B cell (primary cell): ENCODE measurements around the gene SLC7A1. TPM values are rescaled to one million over a fixed set of nuclear protein-coding genes. Genes with fewer than 3 reads are reported as not detected.

Source experiments
- ATAC-seq: fragments of 200-7000 bp; cut with Tn5 transposase; one replicate; pipeline ENCODE4 v1.10.0; 2021; ENCODE audit warnings: low read depth, mild to moderate bottlenecking, moderate number of reproducible peaks, moderate library complexity
- CTCF ChIA-PET: fragments of 350-600 bp; sonication (Branson Sonifier 250); formaldehyde crosslinking; loops from one replicate; lab custom pipeline; 2021; ENCODE audit warnings: antibody characterized with exemption, inconsistent platforms; lab: Charles Lee
- POLR2A ChIA-PET: fragments of 350-600 bp; sonication (Branson Sonifier 250); formaldehyde crosslinking; loops from one replicate; lab custom pipeline; 2021; ENCODE audit warnings: antibody characterized with exemption; lab: Charles Lee
- DNase-seq: peaks from one replicate; pipeline ENCODE4 v3.0.0; 2013
- H2AFZ ChIP-seq: 2 replicates; pipeline ENCODE4 v1.6.1; 2012; ENCODE audit warnings: mild to moderate bottlenecking, low read depth, low read length; ENCODE audit not compliant: insufficient read depth, poor library complexity, severe bottlenecking
- H3K27ac ChIP-seq, 2 donors: 1 replicate in 1 of 2; 2 replicates in 1 of 2; pipeline ENCODE4 v1.5.1; 2012 to 2013; ENCODE audit warnings: low read length in 2 of 2, mild to moderate bottlenecking in 2 of 2, moderate library complexity in 1 of 2
- H3K27me3 ChIP-seq, 4 experiments: fragments of 200-600 bp in 1 of 4; sonication (generic) in 1 of 4; replicated peaks in 1 of 4; 1 replicate in 2 of 4; 2 replicates in 2 of 4; pipeline versions ENCODE4 v1.6.1 to v1.7.0; 2013 to 2016; ENCODE audit warnings: low read length in 3 of 4, mild to moderate bottlenecking in 2 of 4, mixed read lengths in 1 of 4, moderate library complexity in 1 of 4; ENCODE audit not compliant: insufficient read depth in 4 of 4, control insufficient read depth in 3 of 4; ENCODE audit errors: control extremely low read depth in 1 of 4
- H3K36me3 ChIP-seq, 2 experiments: replicated peaks in 1 of 2; 1 replicate in 1 of 2; 2 replicates in 1 of 2; pipeline versions ENCODE4 v1.6.1 to v1.7.1; 2013; ENCODE audit warnings: low read length in 1 of 2; ENCODE audit not compliant: insufficient read depth in 2 of 2, control insufficient read depth in 1 of 2; ENCODE audit errors: control extremely low read depth in 1 of 2, extremely low read depth in 1 of 2
- H3K4me1 ChIP-seq, 2 donors: fragments of 200-600 bp in 1 of 2; sonication (generic) in 1 of 2; 1 replicate in 1 of 2; 2 replicates in 1 of 2; pipeline versions ENCODE4 v1.5.1 to v1.6.1; 2013 to 2017; ENCODE audit warnings: low read length in 2 of 2; ENCODE audit not compliant: control insufficient read depth in 2 of 2, insufficient read depth in 2 of 2
- H3K4me2 ChIP-seq: replicated peaks from 2 replicates; pipeline ENCODE3; 2012; ENCODE audit warnings: mild to moderate bottlenecking, low read depth, low read length; ENCODE audit not compliant: poor library complexity, severe bottlenecking
- H3K4me3 ChIP-seq, 5 experiments: fragments of 200-600 bp in 1 of 5; sonication (generic) in 1 of 5; 1 replicate in 3 of 5; 2 replicates in 2 of 5; pipeline versions ENCODE4 v1.5.1 to v1.7.0; 2011 to 2016; ENCODE audit warnings: low read length in 4 of 5, mild to moderate bottlenecking in 4 of 5, low read depth in 2 of 5, control low read depth in 1 of 5, moderate library complexity in 1 of 5; ENCODE audit not compliant: insufficient read depth in 1 of 5; ENCODE audit errors: control extremely low read depth in 1 of 5, extremely low read depth in 1 of 5
- H3K79me2 ChIP-seq: fragments of 200-600 bp; sonication (generic); one replicate; pipeline ENCODE4 v1.6.0; 2016; ENCODE audit warnings: low read length; ENCODE audit not compliant: control insufficient read depth, insufficient read depth
- H3K9ac ChIP-seq: fragments of 200-600 bp; sonication (generic); 2 replicates; pipeline ENCODE4 v1.6.1; 2017; ENCODE audit warnings: mild to moderate bottlenecking, low read length, moderate library complexity
- H3K9me3 ChIP-seq, 3 donors: one replicate each; pipeline versions ENCODE4 v1.6.1 to v1.7.1; 2013; ENCODE audit warnings: low read length in 2 of 3; ENCODE audit not compliant: control insufficient read depth in 2 of 3, insufficient read depth in 1 of 3; ENCODE audit errors: control extremely low read depth in 1 of 3
- H4K20me1 ChIP-seq: 2 replicates; pipeline ENCODE4 v1.6.0; 2012; ENCODE audit warnings: mild to moderate bottlenecking, low read length; ENCODE audit not compliant: insufficient read depth, control insufficient read depth, poor library complexity, severe bottlenecking
- H3K27ac Mint-ChIP-seq: one replicate; pipeline ENCODE4 v1.8.0; 2021; ENCODE audit warnings: mixed read lengths
- H3K27me3 Mint-ChIP-seq: one replicate; pipeline ENCODE4 v1.8.0; 2021; ENCODE audit warnings: mixed read lengths
- H3K4me1 Mint-ChIP-seq: one replicate; pipeline ENCODE4 v1.8.0; 2021; ENCODE audit warnings: mixed read lengths
- H3K4me3 Mint-ChIP-seq: one replicate; pipeline ENCODE4 v1.8.0; 2021; ENCODE audit warnings: mixed read lengths
- H3K9me3 Mint-ChIP-seq: one replicate; pipeline ENCODE4 v1.8.0; 2022; ENCODE audit warnings: mixed read lengths; ENCODE audit not compliant: insufficient read depth
- EZH2 ChIP-seq: IDR thresholded peaks from 2 replicates; pipeline ENCODE4 v1.6.1; 2012; ENCODE audit warnings: borderline replicate concordance, low read depth, mild to moderate bottlenecking, moderate library complexity, low read length; ENCODE audit not compliant: insufficient read depth, poor library complexity, severe bottlenecking
- WGBS: methylation state at CpG from one replicate; pipeline ENCODE4 v1.1.5; 2013; ENCODE audit warnings: missing lambda C conversion rate; ENCODE audit not compliant: insufficient coverage; 5-methylcytosine and 5-hydroxymethylcytosine counted together
- intact Hi-C: fragments of 100-400 bp; cut with micrococcal nuclease; formaldehyde crosslinking; loops from one replicate; pipeline ENCODE4 v1.10.0; 2022
- polyA plus RNA-seq: library from polyadenylated mRNA; depleted of rRNA; stranded (reverse); fragments of >200 nt; gene quantifications from 2 replicates; pipeline ENCODE4 v1.2.3, GENCODE V29; 2012
- total RNA-seq, 2 donors: library from RNA; stranded (reverse); fragments of 120-200 nt in 1 of 2; gene quantifications; 1 replicate in 1 of 2; 2 replicates in 1 of 2; pipeline versions ENCODE4 v1.2.3 to v1.2.4, GENCODE V29; 2013 to 2022
- TF ChIP-seq, protein P1 (sequence below): fragments of 200-600 bp; IDR thresholded peaks from one replicate; pipeline ENCODE4 v1.8.0; 2022; ENCODE audit warnings: antibody characterized with exemption, mild to moderate bottlenecking

Gene SLC7A1
- total and polyA plus RNA-seq, 2 donors (not counting 1 experiment from before 2014, with no cell fraction given): 3.3 to 23.1 TPM

DNA sequence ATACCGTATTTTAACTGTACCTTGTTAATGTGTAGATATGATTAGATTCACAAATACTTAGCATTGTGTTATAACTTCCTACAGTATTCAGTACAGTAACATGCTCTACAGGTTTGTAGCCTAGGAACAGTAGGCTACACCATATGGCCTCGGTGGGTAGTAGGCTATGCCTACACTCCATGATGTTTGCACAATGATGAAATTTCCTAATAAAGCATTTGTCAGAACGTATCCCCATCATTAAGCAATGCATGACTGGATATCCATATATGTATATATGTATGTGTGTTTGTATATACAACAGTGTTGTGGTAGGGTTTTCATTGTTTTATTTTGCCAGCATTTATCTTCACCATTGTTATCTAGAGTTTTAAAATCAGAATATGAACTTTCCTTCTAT is 119.4 kb downstream of the SLC7A1 start:
- Histone ChIP-seq H3K4me1 (peaks cover 4 to 9% of the 10 kb centered on the region in 2 donors), H3K4me2 (no peak overlapping the region), H4K20me1 (no peaks in the 10 kb centered on the region), H3K79me2 (no peaks in the 10 kb centered on the region), H3K4me3 (no peak overlapping the region), H3K9me3 (no peaks in the 10 kb centered on the region), H3K36me3 (no peaks in the 10 kb centered on the region), H3K27ac (no peak overlapping the region), H3K9ac (no peak overlapping the region), H3K27me3 (peaks cover 0 to 4% (median 1%) of the 10 kb centered on the region in 4 experiments), H2AFZ (no peak overlapping the region)
- Mint-ChIP-seq H3K4me1 (peaks cover 2% of the 10 kb centered on the region), H3K9me3 (no peaks in the 10 kb centered on the region), H3K27ac (no peak overlapping the region), H3K4me3 (no peak overlapping the region), H3K27me3 (peaks cover 23% of the 10 kb centered on the region)
- DNase-seq (no peak), ATAC-seq (no peak)
- ChIA-PET POLR2A (no interaction called here), CTCF (interaction anchor here (1.1 to 3.2 kb wide), 2 partner anchors 27 to 32 kb away, joined by 3 to 14 read pairs; no protein-coding TSS in a partner anchor)
- intact Hi-C loops: no loop called here
- TF ChIP-seq, protein P1, sequence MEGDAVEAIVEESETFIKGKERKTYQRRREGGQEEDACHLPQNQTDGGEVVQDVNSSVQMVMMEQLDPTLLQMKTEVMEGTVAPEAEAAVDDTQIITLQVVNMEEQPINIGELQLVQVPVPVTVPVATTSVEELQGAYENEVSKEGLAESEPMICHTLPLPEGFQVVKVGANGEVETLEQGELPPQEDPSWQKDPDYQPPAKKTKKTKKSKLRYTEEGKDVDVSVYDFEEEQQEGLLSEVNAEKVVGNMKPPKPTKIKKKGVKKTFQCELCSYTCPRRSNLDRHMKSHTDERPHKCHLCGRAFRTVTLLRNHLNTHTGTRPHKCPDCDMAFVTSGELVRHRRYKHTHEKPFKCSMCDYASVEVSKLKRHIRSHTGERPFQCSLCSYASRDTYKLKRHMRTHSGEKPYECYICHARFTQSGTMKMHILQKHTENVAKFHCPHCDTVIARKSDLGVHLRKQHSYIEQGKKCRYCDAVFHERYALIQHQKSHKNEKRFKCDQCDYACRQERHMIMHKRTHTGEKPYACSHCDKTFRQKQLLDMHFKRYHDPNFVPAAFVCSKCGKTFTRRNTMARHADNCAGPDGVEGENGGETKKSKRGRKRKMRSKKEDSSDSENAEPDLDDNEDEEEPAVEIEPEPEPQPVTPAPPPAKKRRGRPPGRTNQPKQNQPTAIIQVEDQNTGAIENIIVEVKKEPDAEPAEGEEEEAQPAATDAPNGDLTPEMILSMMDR: no peak
- TF ChIP-seq EZH2: no peak
- no CpG with 5 or more reads among the region's 3 CpGs for WGBS

DNA sequence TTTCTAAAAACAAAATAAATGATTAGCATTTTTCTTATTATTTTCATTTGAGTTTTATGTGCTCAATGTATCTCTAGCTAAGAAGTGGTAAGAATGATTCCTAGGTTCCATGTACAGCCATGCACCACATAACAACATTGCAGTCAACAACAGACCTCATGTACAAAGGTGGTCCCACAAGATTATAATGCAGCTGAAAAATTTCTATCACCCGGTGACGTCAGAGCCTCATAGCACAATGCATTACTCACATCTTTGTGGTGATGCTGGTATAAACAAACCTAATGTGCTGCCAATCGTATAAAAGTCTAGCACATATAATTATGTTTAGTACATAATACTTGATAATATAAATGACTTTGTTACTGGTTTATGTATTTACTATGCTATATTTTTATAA is 120.5 kb downstream of the SLC7A1 start:
- CTCF ChIA-PET: interaction anchor here (1.1 to 3.2 kb wide), 4 partner anchors 22 to 40 kb away, joined by 3 to 17 read pairs (median 9); no protein-coding TSS in a partner anchor
- no peak for ATAC-seq
- no peak overlapping the region for H3K9ac ChIP-seq
- POLR2A ChIA-PET: no interaction called here
- no peak overlapping the region for H3K4me2 ChIP-seq
- peaks cover 0 to 4% (median 1%) of the 10 kb centered on the region in 4 experiments for H3K27me3 ChIP-seq
- no peak for DNase-seq
- no peak overlapping the region for H3K4me3 ChIP-seq
- Mint-ChIP-seq H3K4me3 (no peak overlapping the region), H3K27me3 (peaks cover 18% of the 10 kb centered on the region), H3K4me1 (peaks cover 2% of the 10 kb centered on the region), H3K9me3 (no peaks in the 10 kb centered on the region), H3K27ac (no peak overlapping the region)
- H3K9me3 ChIP-seq: no peaks in the 10 kb centered on the region
- intact Hi-C loops: loop anchor here (2.0 to 5.0 kb wide), 2 partner anchors 20 to 393 kb away; no protein-coding TSS in a partner anchor
- no peak overlapping the region for H2AFZ ChIP-seq
- WGBS: no CpG with 5 or more reads among the region's 3 CpGs
- H3K79me2 ChIP-seq: no peaks in the 10 kb centered on the region
- H4K20me1 ChIP-seq: no peaks in the 10 kb centered on the region
- TF ChIP-seq, protein P1: no peak
- no peak for TF ChIP-seq EZH2
- H3K4me1 ChIP-seq: peaks cover 4 to 9% of the 10 kb centered on the region in 2 donors
- H3K36me3 ChIP-seq: no peaks in the 10 kb centered on the region
- H3K27ac ChIP-seq: no peak overlapping the region
